ENCODE results near the gene PCDHB9. TPM values are rescaled to one million over a fixed set of nuclear protein-coding genes. Genes with fewer than 3 reads are reported as not detected.
"Not testable (repeated sequence)": the region's sequence is repeated elsewhere in the genome, so short reads cannot be mapped to it uniquely, and the experiment has no call there.

PCDHB9 gene
- total RNA-seq = 0.05 TPM

- no peak for DNase-seq (ENCODE audit: low spot score)
- no peak for ATAC-seq
Measured at GRCh38 chr5:141186897-141187512, at the start of gene PCDHB9. TSS of gene PCDHB9 (plus strand) at chr5:141187161. CDS start at chr5:141187319, 158 bp downstream.

DNA sequence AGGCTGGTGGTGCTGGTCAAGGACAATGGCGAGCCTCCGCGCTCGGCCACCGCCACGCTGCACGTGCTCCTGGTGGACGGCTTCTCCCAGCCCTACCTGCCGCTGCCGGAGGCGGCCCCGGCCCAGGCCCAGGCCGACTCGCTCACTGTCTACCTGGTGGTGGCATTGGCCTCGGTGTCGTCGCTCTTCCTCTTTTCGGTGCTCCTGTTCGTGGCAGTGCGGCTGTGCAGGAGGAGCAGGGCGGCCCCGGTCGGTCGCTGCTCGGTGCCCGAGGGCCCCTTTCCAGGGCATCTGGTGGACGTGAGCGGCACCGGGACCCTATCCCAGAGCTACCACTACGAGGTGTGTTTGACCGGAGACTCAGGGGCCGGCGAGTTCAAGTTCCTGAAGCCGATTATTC, 49.6 kb upstream of the PCDHB9 start:
- DNase-seq (ENCODE audit: low spot score); ATAC-seq: not testable (repeated sequence)

- ATAC-seq = no peak
- no peak for DNase-seq (ENCODE audit: low spot score)
Measured at GRCh38 chr5:141149812-141150211, 37.1 kb upstream of the PCDHB9 start, which contains the start of gene PCDHB6. TSS of gene PCDHB6 (plus strand) at chr5:141150057. CDS start at chr5:141150258, 201 bp downstream.

DNA sequence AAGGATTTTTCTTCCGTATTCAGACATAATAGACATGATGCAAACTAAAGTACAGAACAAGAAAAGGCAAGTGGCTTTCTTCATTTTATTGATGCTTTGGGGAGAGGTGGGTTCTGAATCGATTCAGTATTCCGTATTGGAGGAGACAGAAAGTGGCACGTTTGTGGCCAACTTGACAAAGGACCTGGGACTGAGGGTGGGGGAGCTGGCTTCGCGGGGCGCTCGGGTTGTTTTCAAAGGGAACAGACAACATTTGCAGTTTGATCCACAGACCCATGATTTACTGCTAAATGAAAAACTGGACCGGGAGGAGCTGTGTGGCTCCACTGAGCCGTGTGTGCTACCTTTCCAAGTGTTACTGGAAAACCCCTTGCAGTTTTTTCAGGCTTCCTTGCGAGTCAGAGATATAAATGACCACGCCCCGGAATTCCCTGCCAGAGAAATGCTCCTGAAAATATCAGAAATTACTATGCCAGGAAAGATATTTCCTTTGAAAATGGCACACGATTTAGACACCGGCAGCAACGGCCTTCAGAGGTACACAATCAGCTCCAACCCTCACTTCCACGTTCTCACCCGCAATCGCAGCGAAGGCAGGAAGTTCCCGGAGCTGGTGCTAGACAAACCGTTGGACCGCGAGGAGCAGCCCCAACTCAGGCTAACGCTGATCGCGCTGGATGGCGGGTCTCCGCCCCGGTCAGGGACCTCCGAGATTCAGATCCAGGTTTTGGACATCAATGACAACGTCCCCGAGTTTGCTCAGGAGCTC, 36.6 kb upstream of the PCDHB9 start:
- DNase-seq (ENCODE audit: low spot score) (no peak), ATAC-seq (no peak)

GRCh38 chr5:141150993-141151325, 36.0 kb upstream of the PCDHB9 start:
- ATAC-seq = no peak
- no peak for DNase-seq (ENCODE audit: low spot score)

- not testable (repeated sequence) for ATAC-seq; DNase-seq (ENCODE audit: low spot score)
Measured at GRCh38 chr5:141151632-141152031, 35.3 kb upstream of the PCDHB9 start.

- DNase-seq (ENCODE audit: low spot score); ATAC-seq: not testable (repeated sequence)
Measured at GRCh38 chr5:141152096-141152495, 34.9 kb upstream of the PCDHB9 start.

DNA sequence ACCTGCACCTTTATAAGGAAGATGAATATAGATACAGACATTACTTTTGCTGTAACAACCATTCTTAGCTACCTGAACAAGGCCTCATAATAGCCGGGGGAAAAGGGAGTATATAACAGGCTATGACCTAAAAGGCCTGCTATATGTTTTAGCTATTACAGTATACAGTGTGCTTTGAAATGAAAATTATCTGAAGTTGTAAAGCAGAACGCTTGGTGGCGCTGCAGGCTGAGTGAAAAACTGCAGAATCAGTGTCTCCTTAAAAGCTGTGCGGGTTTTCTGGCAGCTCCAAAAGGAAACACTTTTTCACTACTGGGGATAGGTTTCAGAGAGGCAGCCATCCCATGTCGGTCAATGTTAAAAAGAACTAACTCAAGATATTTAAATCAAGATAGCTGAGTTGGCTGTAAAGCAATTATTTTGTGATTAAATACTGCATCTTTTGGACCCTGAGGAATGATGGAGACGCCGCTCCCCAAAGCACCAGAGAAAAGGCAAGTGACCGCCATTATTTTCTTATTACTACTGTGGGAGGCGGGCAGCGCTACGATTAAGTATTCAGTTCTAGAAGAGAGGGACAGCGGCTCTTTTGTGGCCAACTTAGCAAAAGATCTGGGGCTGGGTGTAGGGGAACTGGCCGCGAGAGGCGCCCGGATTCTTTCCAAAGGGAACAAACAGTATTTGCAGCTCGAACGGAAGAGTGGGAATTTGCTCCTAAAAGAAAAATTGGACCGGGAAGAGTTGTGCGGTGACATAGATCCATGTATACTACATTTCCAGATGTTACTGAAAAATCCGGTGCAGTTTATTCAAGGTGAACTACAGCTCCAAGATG, 31.2 kb upstream of the PCDHB9 start:
- no peak for ATAC-seq
- DNase-seq (ENCODE audit: low spot score) = no peak

DNA sequence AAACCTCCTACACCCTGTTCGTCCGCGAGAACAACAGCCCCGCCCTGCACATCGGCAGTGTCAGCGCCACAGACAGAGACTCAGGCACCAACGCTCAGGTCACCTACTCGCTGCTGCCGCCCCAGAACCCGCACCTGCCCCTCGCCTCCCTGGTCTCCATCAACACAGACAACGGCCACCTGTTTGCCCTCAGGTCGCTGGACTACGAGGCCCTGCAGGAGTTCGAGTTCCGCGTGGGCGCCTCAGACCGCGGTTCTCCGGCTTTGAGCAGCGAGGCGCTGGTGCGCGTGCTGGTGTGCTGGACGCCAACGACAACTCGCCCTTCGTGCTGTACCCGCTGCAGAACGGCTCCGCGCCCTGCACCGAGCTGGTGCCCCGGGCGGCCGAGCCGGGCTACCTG, 29.6 kb upstream of the PCDHB9 start:
- not testable (repeated sequence) for DNase-seq (ENCODE audit: low spot score); ATAC-seq

- ATAC-seq; DNase-seq (ENCODE audit: low spot score): not testable (repeated sequence)
Measured at GRCh38 chr5:141157901-141158300, 29.1 kb upstream of the PCDHB9 start.

DNA sequence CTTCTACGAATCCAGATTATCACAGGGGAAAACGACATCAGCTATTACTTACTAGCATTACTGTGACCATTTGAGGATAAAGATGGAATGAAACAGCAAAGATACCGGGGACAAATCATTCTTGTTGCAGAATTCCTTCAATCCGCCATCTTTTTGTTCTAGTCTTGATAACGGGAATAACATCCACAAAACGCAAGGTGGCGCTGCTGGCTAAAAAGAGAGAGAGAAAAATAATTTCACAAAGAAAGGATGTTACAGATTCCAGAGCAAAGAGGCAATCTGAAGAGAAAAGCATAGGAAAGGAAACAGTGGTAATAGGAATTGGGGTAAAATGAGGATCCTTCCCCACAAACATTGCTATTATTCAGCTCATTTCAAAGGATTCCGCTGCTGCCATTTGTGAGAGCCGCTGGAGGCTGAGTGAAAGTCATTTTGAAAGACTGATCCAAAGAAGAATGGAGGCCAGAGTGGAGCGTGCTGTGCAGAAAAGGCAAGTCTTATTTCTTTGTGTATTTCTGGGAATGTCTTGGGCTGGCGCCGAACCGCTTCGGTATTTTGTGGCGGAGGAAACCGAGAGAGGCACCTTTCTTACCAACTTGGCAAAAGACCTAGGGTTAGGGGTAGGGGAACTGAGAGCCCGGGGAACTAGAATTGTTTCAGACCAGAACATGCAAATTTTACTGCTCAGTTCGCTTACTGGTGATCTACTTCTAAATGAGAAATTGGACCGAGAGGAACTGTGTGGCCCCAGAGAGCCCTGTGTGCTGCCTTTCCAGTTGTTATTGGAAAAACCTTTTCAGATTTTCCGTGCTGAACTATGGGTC, 14.4 kb upstream of the PCDHB9 start, which contains the start of gene PCDHB7:
Gene PCDHB7 (plus strand): TSS at position 264 of the 824 bp plus-strand sequence. CDS start 192 bp downstream, at position 456.
- no peak for DNase-seq (ENCODE audit: low spot score)
- ATAC-seq = no peak

DNA sequence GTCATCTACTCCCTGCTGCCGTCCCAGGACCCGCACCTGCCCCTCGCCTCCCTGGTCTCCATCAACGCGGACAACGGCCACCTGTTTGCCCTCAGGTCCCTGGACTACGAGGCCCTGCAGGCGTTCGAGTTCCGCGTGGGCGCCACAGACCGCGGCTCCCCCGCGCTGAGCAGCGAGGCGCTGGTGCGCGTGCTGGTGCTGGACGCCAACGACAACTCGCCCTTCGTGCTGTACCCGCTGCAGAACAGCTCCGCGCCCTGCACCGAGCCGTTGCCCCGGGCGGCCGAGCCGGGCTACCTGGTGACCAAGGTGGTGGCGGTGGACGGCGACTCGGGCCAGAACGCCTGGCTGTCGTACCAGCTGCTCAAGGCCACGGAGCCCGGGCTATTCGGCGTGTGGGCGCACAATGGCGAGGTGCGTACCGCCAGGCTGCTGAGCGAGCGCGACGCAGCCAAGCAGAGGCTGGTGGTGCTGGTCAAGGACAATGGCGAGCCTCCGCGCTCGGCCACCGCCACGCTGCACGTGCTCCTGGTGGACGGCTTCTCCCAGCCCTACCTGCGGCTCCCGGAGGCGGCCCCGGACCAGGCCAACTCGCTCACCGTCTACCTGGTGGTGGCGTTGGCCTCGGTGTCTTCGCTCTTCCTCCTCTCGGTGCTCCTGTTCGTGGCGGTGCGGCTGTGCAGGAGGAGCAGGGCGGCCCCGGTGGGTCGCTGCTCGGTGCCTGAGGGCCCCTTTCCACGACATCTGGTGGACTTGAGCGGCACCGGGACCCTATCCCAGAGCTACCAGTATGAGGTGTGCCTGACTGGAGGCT, 12.5 kb upstream of the PCDHB9 start:
- not testable (repeated sequence) for ATAC-seq; DNase-seq (ENCODE audit: low spot score)

- DNase-seq (ENCODE audit: low spot score) = no peak
- ATAC-seq = no peak
Measured at GRCh38 chr5:141175933-141176332, 11.0 kb upstream of the PCDHB9 start.

DNA sequence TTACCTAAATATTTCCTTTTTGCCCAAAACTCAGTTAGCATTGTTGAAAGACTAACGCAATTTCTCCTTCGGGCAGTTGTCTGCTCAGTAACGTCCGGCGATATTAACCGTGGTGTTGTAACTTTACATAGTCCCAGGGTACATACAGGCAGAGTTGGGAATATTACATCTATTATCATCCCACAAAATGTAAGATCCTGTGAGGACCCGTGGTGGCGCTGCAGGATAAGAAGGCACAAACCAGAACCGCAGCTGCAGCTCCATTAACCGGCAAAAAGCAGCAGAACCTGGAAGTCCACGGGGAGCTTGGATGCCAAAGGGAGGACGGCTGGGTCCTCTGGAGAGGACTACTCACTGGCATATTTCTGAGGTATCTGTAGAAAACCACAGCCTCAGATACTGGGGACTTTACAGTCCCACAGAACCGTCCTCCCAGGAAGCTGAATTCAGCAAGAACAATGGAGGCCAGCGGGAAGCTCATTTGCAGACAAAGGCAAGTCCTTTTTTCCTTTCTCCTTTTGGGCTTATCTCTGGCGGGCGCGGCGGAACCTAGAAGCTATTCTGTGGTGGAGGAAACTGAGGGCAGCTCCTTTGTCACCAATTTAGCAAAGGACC, 9.3 kb upstream of the PCDHB9 start, which contains the start of gene PCDHB8:
Gene PCDHB8 (plus strand): TSS at position 214 of the 615 bp plus-strand sequence. CDS start 245 bp downstream, at position 459.
- DNase-seq (ENCODE audit: low spot score); ATAC-seq: not testable (repeated sequence)

- ATAC-seq; DNase-seq (ENCODE audit: low spot score): not testable (repeated sequence)
Measured at GRCh38 chr5:141179371-141179770, 7.6 kb upstream of the PCDHB9 start.

DNA sequence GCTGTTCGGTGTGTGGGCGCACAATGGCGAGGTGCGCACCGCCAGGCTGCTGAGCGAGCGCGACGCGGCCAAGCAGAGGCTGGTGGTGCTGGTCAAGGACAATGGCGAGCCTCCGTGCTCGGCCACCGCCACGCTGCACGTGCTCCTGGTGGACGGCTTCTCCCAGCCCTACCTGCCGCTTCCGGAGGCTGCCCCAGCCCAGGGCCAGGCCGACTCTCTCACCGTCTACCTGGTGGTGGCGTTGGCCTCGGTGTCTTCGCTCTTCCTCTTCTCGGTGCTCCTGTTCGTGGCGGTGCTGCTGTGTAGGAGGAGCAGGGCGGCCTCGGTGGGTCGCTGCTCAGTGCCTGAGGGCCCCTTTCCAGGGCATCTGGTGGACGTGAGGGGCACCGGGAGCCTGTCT, 7.1 kb upstream of the PCDHB9 start:
- not testable (repeated sequence) for DNase-seq (ENCODE audit: low spot score); ATAC-seq

- DNase-seq (ENCODE audit: low spot score) (no peak), ATAC-seq (no peak)
Measured at GRCh38 chr5:141180313-141180712, 6.6 kb upstream of the PCDHB9 start.

DNA sequence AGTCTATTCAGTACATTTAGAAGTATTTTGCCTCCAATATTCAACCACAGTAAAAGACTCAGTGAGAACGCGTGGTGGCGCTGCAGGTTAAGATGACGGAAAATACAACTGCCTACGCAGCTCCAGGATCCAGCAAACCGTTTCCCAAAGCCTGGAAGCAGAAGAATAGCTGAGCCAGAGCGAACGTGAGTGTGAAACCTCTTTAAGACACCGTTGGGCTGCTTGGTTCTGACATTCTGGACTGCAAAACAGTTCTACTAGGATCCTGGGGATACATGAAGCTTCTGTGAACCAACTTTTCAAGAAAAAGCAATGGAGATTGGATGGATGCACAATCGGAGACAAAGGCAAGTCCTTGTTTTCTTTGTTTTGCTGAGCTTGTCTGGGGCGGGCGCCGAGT, 4.7 kb upstream of the PCDHB9 start, which contains the start of gene PCDHB16:
Gene PCDHB16 (plus strand): TSS at position 140 of the 400 bp plus-strand sequence. CDS start 173 bp downstream, at position 313.
- no peak for DNase-seq (ENCODE audit: low spot score)
- ATAC-seq = no peak
